ENCODE measurements around the gene RNLS.
"Not testable (repeated sequence)": the region's sequence is repeated elsewhere in the genome, so short reads cannot be mapped to it uniquely, and the experiment has no call there.

RNLS gene

GRCh38 chr10:88490231-88490980 is 92.7 kb downstream of the RNLS start:
- H3K4me3 ChIP-seq (replicated peaks; ENCODE audit: low read depth, low read length), result no peak overlapping the region
- TF ChIP-seq CTCF (IDR thresholded peaks at IDR 0.05; ENCODE audit: low read length, missing control alignments), result no peak
- no peak for DNase-seq (ENCODE audit: low read depth)

- H3K4me3 ChIP-seq (replicated peaks; ENCODE audit: low read depth, low read length), result no peak overlapping the region
- no peak for DNase-seq (ENCODE audit: low read depth)
- no peak for TF ChIP-seq CTCF (IDR thresholded peaks at IDR 0.05; ENCODE audit: low read length, missing control alignments)
Measured at GRCh38 chr10:88489107-88489506, 94.0 kb downstream of the RNLS start.

- not testable (repeated sequence) for DNase-seq (ENCODE audit: low read depth); H3K4me3 ChIP-seq (replicated peaks; ENCODE audit: low read depth, low read length)
Measured at GRCh38 chr10:88486816-88487215, 96.3 kb downstream of the RNLS start.

- TF ChIP-seq CTCF (IDR thresholded peaks at IDR 0.05; ENCODE audit: low read length, missing control alignments), result no peak
- no peak overlapping the region for H3K4me3 ChIP-seq (replicated peaks; ENCODE audit: low read depth, low read length)
- DNase-seq (ENCODE audit: low read depth), result no peak
Measured at GRCh38 chr10:88482220-88482619, 100.9 kb downstream of the RNLS start.

- no peak for TF ChIP-seq CTCF (IDR thresholded peaks at IDR 0.05; ENCODE audit: low read length, missing control alignments)
- H3K4me3 ChIP-seq (replicated peaks; ENCODE audit: low read depth, low read length), result no peak overlapping the region
- DNase-seq (ENCODE audit: low read depth), result no peak
Measured at GRCh38 chr10:88478256-88478655, 104.9 kb downstream of the RNLS start.

- no peak for TF ChIP-seq CTCF (IDR thresholded peaks at IDR 0.05; ENCODE audit: low read length, missing control alignments)
- H3K4me3 ChIP-seq (replicated peaks; ENCODE audit: low read depth, low read length), result no peak overlapping the region
- DNase-seq (ENCODE audit: low read depth), result no peak
Measured at GRCh38 chr10:88477343-88478085, 105.6 kb downstream of the RNLS start.

- no peak overlapping the region for H3K4me3 ChIP-seq (replicated peaks; ENCODE audit: low read depth, low read length)
- DNase-seq (ENCODE audit: low read depth), result no peak
- no peak for TF ChIP-seq CTCF (IDR thresholded peaks at IDR 0.05; ENCODE audit: low read length, missing control alignments)
Measured at GRCh38 chr10:88474884-88475844, 108.0 kb downstream of the RNLS start.
